Progenitor cell of endocrine pancreas (in vitro differentiated cells): ENCODE results near the gene ITPK1. TPM values are rescaled to one million over a fixed set of nuclear protein-coding genes. Genes with fewer than 3 reads are reported as not detected.

Source experiments
- DNase-seq: peaks from one replicate; pipeline ENCODE4 v3.0.0; 2021; ENCODE audit warnings: low spot score; ENCODE audit not compliant: unreplicated experiment
- H3K27ac Mint-ChIP-seq: 2 replicates; pipeline ENCODE4 v1.8.0; 2021; ENCODE audit warnings: mild to moderate bottlenecking, moderate library complexity, mixed read lengths
- H3K27me3 Mint-ChIP-seq: 2 replicates; pipeline ENCODE4 v1.8.0; 2021; ENCODE audit warnings: mixed read lengths
- H3K36me3 Mint-ChIP-seq: 2 replicates; pipeline ENCODE4 v1.8.0; 2022; ENCODE audit warnings: mixed read lengths; ENCODE audit not compliant: insufficient read depth
- H3K4me1 Mint-ChIP-seq: 2 replicates; pipeline ENCODE4 v1.8.0; 2021; ENCODE audit warnings: low read depth, mixed read lengths
- H3K4me3 Mint-ChIP-seq: 2 replicates; pipeline ENCODE4 v1.8.0; 2021; ENCODE audit warnings: low read depth, mild to moderate bottlenecking, moderate library complexity, mixed read lengths
- H3K9me3 Mint-ChIP-seq: 2 replicates; pipeline ENCODE4 v1.8.0; 2021; ENCODE audit warnings: low read depth, mixed read lengths
- total RNA-seq: library from RNA; stranded (reverse); gene quantifications from 2 replicates; pipeline ENCODE4 v1.2.1, GENCODE V29; 2021
- TF ChIP-seq, protein P1 (sequence below): fragments of 200-600 bp; sonication (generic); IDR thresholded peaks from one replicate; pipeline ENCODE4 v1.5.0; 2021; ENCODE audit warnings: antibody characterized with exemption, mild to moderate bottlenecking; ENCODE audit not compliant: unreplicated experiment

Gene ITPK1
- total RNA-seq, 1 donor from 2014 or later, result 72.0 TPM

GRCh38 chr14:92994131-92994676 is 121.5 kb downstream of the ITPK1 start:
- no peak overlapping the region for H3K4me3 Mint-ChIP-seq
- peaks cover 2% of the 10 kb centered on the region for H3K36me3 Mint-ChIP-seq
- no peaks in the 10 kb centered on the region for H3K4me1 Mint-ChIP-seq
- TF ChIP-seq, protein P1, sequence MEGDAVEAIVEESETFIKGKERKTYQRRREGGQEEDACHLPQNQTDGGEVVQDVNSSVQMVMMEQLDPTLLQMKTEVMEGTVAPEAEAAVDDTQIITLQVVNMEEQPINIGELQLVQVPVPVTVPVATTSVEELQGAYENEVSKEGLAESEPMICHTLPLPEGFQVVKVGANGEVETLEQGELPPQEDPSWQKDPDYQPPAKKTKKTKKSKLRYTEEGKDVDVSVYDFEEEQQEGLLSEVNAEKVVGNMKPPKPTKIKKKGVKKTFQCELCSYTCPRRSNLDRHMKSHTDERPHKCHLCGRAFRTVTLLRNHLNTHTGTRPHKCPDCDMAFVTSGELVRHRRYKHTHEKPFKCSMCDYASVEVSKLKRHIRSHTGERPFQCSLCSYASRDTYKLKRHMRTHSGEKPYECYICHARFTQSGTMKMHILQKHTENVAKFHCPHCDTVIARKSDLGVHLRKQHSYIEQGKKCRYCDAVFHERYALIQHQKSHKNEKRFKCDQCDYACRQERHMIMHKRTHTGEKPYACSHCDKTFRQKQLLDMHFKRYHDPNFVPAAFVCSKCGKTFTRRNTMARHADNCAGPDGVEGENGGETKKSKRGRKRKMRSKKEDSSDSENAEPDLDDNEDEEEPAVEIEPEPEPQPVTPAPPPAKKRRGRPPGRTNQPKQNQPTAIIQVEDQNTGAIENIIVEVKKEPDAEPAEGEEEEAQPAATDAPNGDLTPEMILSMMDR, result no peak
- peak overlapping the region; percentile 71 for H3K27ac Mint-ChIP-seq
- H3K27me3 Mint-ChIP-seq, result no peaks in the 10 kb centered on the region
- no peaks in the 10 kb centered on the region for H3K9me3 Mint-ChIP-seq
- DNase-seq, result no peak

DNA sequence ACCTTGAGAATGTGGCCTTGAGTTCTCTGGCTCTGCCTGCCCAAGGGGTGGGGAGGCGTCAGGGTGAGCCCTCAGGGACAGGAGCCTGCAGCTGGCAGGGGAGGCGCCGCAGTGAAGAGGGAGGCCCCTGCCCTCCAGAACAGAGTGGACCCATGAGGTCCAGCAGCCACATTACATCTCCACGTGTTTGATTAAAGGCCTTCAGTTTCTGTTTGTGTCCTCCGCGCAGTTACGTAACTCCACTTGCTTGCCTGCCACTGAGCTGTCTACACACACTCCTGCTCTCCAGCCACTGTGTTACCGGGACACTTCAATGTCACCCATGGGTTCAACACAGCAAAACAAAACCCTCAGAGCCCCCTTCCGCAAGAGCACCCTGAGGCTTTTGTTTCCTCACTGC is 122.4 kb downstream of the ITPK1 start:
- peaks cover 2% of the 10 kb centered on the region for H3K36me3 Mint-ChIP-seq
- H3K27ac Mint-ChIP-seq, result no peak overlapping the region
- H3K9me3 Mint-ChIP-seq, result no peaks in the 10 kb centered on the region
- TF ChIP-seq, protein P1, result no peak
- no peaks in the 10 kb centered on the region for H3K27me3 Mint-ChIP-seq
- no peaks in the 10 kb centered on the region for H3K4me1 Mint-ChIP-seq
- no peak overlapping the region for H3K4me3 Mint-ChIP-seq
- DNase-seq, result no peak

DNA sequence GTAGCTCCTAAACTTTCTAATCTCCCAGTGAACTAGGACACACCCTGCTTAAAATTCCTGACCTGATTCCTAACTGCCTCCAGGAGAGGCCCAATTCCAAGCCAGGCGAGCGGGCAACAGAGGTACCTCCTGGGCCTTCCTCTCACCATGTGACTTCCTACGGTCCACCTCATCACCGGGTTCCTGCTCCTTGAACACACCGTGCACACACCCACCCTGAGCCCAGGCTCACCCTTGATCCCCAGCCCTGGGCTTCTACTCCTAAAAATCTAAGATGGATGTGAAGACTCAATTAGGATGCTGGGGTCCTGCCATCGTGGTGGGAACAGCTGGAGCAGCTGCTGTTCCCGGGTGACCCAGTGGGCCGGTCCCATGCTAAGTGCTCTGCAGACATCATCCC is 124.2 kb downstream of the ITPK1 start:
- H3K4me3 Mint-ChIP-seq, result no peak overlapping the region
- no peaks in the 10 kb centered on the region for H3K4me1 Mint-ChIP-seq
- no peaks in the 10 kb centered on the region for H3K27me3 Mint-ChIP-seq
- H3K36me3 Mint-ChIP-seq, result peaks cover 2% of the 10 kb centered on the region
- H3K27ac Mint-ChIP-seq, result peak overlapping the region; percentile 11
- no peaks in the 10 kb centered on the region for H3K9me3 Mint-ChIP-seq
- TF ChIP-seq, protein P1, result no peak
- no peak for DNase-seq

- DNase-seq, result no peak
- Mint-ChIP-seq H3K4me1 (no peaks in the 10 kb centered on the region), H3K36me3 (peaks cover 2% of the 10 kb centered on the region), H3K9me3 (no peaks in the 10 kb centered on the region), H3K4me3 (no peak overlapping the region), H3K27ac (peak overlapping the region; percentile 16), H3K27me3 (no peaks in the 10 kb centered on the region)
- TF ChIP-seq, protein P1, result no peak
Measured at GRCh38 chr14:92990456-92991430, 125.0 kb downstream of the ITPK1 start.

GRCh38 chr14:92988786-92989755 is 126.7 kb downstream of the ITPK1 start:
- no peak overlapping the region for H3K27ac Mint-ChIP-seq
- H3K4me1 Mint-ChIP-seq, result peaks cover 1% of the 10 kb centered on the region
- TF ChIP-seq, protein P1, result no peak
- H3K36me3 Mint-ChIP-seq, result peaks cover 6% of the 10 kb centered on the region
- no peak overlapping the region for H3K4me3 Mint-ChIP-seq
- H3K9me3 Mint-ChIP-seq, result no peaks in the 10 kb centered on the region
- H3K27me3 Mint-ChIP-seq, result no peaks in the 10 kb centered on the region
- DNase-seq, result no peak
